Coronary artery (tissue), 2 donors: ENCODE results near the gene STAT5B.

Source experiments
- DNase-seq: peaks from one replicate; pipeline ENCODE4 v3.0.0-alpha.2; 2017; ENCODE audit warnings: low spot score
- H3K27ac ChIP-seq, 2 donors: fragments of 200-600 bp; sonication (generic); one replicate each; pipeline ENCODE4 v1.5.1; 2016 to 2019
- H3K4me3 ChIP-seq: fragments of 200-600 bp; sonication (generic); 2 replicates; pipeline ENCODE4 v1.5.1; 2016; ENCODE audit warnings: mild to moderate bottlenecking, moderate library complexity
- CTCF ChIP-seq: fragments of 200-600 bp; sonication (generic); IDR thresholded peaks from one replicate; pipeline ENCODE4 v1.5.1; 2019; ENCODE audit warnings: antibody characterized with exemption

STAT5B gene

DNA sequence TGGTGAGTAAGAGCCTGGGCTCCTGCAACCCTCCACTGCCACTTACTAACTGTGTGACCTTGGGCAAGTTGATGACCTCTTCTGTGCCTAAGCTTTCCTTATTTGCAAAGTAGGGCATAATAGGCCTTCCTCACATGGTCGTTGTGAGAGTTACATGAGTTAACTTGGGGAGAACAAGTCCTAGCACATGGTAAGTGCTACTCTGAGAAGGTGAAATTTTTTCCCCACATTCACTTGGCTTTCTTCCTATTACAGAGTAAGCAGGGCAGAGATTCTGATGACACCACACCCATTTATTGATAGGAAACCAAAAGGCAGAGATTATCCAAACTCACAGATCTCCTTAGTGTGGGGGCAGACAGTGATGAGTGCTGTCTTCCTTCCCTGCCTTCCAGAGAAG, 96.9 kb downstream of the STAT5B start:
- no peak for TF ChIP-seq CTCF
- H3K4me3 ChIP-seq, result no peak overlapping the region
- no peak for DNase-seq
- H3K27ac ChIP-seq, result no peak overlapping the region

DNA sequence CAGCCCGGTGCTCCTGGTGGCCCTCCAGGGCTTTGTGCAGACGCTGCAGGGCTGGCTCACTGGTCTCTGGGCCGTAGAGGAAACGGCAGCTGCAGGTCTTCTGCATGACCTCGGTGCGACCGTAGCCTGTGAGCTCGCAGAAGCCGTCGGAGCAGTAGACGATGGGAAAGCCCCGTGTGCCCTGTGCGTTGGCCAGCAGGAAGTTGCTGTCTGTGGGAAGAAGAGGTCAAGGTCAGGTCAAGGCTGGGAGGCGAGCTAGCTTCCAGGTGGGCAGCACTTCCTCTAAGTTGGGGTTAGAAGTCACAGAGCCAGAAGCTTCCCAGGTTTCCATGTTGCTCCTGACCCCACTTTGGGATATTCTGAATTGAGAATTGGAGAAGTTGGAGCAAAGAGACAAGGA, 97.4 kb downstream of the STAT5B start:
- no peak overlapping the region for H3K27ac ChIP-seq
- no peak overlapping the region for H3K4me3 ChIP-seq
- no peak for DNase-seq
- no peak for TF ChIP-seq CTCF

- Histone ChIP-seq H3K27ac (no peak overlapping the region), H3K4me3 (no peak overlapping the region)
- TF ChIP-seq CTCF, result no peak
- no peak for DNase-seq
Measured at GRCh38 chr17:42177684-42178083, 98.5 kb downstream of the STAT5B start.

- no peak overlapping the region for H3K27ac ChIP-seq
- no peak for TF ChIP-seq CTCF
- DNase-seq, result no peak
- H3K4me3 ChIP-seq, result no peak overlapping the region
Measured at GRCh38 chr17:42174126-42174783, 101.9 kb downstream of the STAT5B start.

GRCh38 chr17:42171831-42172230, 104.4 kb downstream of the STAT5B start:
- no peak for TF ChIP-seq CTCF

GRCh38 chr17:42169351-42169750, 106.8 kb downstream of the STAT5B start:
- DNase-seq, result no peak
- TF ChIP-seq CTCF, result no peak
- H3K4me3 ChIP-seq, result no peak overlapping the region
- H3K27ac ChIP-seq, result no peak overlapping the region

More at GRCh38 chr17:42171831-42172230, 104.4 kb downstream of the STAT5B start:
- DNase-seq, result no peak
- no peak overlapping the region for H3K27ac ChIP-seq
- no peak overlapping the region for H3K4me3 ChIP-seq

GRCh38 chr17:42167807-42168206, 108.4 kb downstream of the STAT5B start:
- DNase-seq, result no peak
- Histone ChIP-seq H3K27ac (no peak overlapping the region), H3K4me3 (no peak overlapping the region)
- TF ChIP-seq CTCF, result no peak
